Right renal pelvis (tissue), 4 donors: Measurements from ENCODE around the gene THRA. TPM values are rescaled to one million over a fixed set of nuclear protein-coding genes. Genes with fewer than 3 reads are reported as not detected.

ENCODE experiments used
- DNase-seq, 4 donors: peaks; one replicate each; pipeline ENCODE4 v3.0.0-alpha.2; 2013; ENCODE audit warnings: low read depth in 4 of 4, low spot score in 3 of 4, missing footprints in 1 of 4
- polyA plus RNA-seq, 4 donors: library from polyadenylated mRNA; unstranded; fragments of 120-200 nt; gene quantifications; one replicate each; pipeline ENCODE4 v1.2.1, GENCODE V29; 2013; ENCODE audit not compliant: insufficient read length in 4 of 4

The THRA gene
- polyA plus RNA-seq, 4 donors = 51.1 to 56.7 (median 55.3) TPM

GRCh38 chr17:40063901-40064531 is 1.3 kb downstream of the THRA start:
- no peak for DNase-seq

- DNase-seq = no peak
Observed at GRCh38 chr17:40064971-40065768, 2.4 kb downstream of the THRA start.

GRCh38 chr17:40065769-40066510 is 3.2 kb downstream of the THRA start:
- DNase-seq = no peak

GRCh38 chr17:40067710-40068109 is 4.9 kb downstream of the THRA start:
- DNase-seq = no peak

GRCh38 chr17:40068129-40068581 is 5.4 kb downstream of the THRA start:
- DNase-seq = no peak

GRCh38 chr17:40068584-40068916 is 5.8 kb downstream of the THRA start:
- no peak for DNase-seq

GRCh38 chr17:40068917-40069750 is 6.4 kb downstream of the THRA start:
- DNase-seq = peak in 3 of 4 donors; percentile 75 to 80 (median 76)

GRCh38 chr17:40069751-40070708 is 7.3 kb downstream of the THRA start:
- no peak for DNase-seq

GRCh38 chr17:40070709-40071312 is 8.0 kb downstream of the THRA start:
- no peak for DNase-seq

GRCh38 chr17:40071313-40072039 is 8.7 kb downstream of the THRA start:
- no peak for DNase-seq

- DNase-seq = no peak
Observed at GRCh38 chr17:40072040-40072734, 9.4 kb downstream of the THRA start.

GRCh38 chr17:40072735-40073346 is 10.1 kb downstream of the THRA start:
- DNase-seq = no peak

- DNase-seq = no peak
Observed at GRCh38 chr17:40073454-40074174, 10.8 kb downstream of the THRA start.

- no peak for DNase-seq
Observed at GRCh38 chr17:40074175-40074512, 11.4 kb downstream of the THRA start.

- DNase-seq = no peak
Observed at GRCh38 chr17:40074871-40075200, 12.1 kb downstream of the THRA start.

- no peak for DNase-seq
Observed at GRCh38 chr17:40075201-40075941, 12.6 kb downstream of the THRA start.
